ENCODE data around the gene TMF1. TPM values are rescaled to one million over a fixed set of nuclear protein-coding genes. Genes with fewer than 3 reads are reported as not detected.

Gene TMF1, protein sequence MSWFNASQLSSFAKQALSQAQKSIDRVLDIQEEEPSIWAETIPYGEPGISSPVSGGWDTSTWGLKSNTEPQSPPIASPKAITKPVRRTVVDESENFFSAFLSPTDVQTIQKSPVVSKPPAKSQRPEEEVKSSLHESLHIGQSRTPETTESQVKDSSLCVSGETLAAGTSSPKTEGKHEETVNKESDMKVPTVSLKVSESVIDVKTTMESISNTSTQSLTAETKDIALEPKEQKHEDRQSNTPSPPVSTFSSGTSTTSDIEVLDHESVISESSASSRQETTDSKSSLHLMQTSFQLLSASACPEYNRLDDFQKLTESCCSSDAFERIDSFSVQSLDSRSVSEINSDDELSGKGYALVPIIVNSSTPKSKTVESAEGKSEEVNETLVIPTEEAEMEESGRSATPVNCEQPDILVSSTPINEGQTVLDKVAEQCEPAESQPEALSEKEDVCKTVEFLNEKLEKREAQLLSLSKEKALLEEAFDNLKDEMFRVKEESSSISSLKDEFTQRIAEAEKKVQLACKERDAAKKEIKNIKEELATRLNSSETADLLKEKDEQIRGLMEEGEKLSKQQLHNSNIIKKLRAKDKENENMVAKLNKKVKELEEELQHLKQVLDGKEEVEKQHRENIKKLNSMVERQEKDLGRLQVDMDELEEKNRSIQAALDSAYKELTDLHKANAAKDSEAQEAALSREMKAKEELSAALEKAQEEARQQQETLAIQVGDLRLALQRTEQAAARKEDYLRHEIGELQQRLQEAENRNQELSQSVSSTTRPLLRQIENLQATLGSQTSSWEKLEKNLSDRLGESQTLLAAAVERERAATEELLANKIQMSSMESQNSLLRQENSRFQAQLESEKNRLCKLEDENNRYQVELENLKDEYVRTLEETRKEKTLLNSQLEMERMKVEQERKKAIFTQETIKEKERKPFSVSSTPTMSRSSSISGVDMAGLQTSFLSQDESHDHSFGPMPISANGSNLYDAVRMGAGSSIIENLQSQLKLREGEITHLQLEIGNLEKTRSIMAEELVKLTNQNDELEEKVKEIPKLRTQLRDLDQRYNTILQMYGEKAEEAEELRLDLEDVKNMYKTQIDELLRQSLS
- polyA plus RNA-seq: 43.3 TPM
- long read RNA-seq, donor 1, full-length matches to known transcripts: 1 of 12 reads
- long read RNA-seq, donor 1, partial matches to known transcripts: 11 of 12 reads
- long read RNA-seq, donor 1, other reads (novel, unspliced or antisense): 0 of 12 reads
- long read RNA-seq, donor 2, full-length matches to known transcripts: 4 of 35 reads
- long read RNA-seq, donor 2, partial matches to known transcripts: 31 of 35 reads
- long read RNA-seq, donor 2, other reads (novel, unspliced or antisense): 0 of 35 reads
- long read RNA-seq, donor 3: 0 reads
- long read RNA-seq, donor 4: 0 reads
- long read RNA-seq, donor 5, full-length matches to known transcripts: 3 of 3 reads
- long read RNA-seq, donor 5, partial matches to known transcripts: 0 of 3 reads
- long read RNA-seq, donor 5, other reads (novel, unspliced or antisense): 0 of 3 reads
- long read RNA-seq, donor 6, partial matches to known transcripts: 9 of 9 reads
- long read RNA-seq, donor 6, other reads (novel, unspliced or antisense): 0 of 9 reads
- long read RNA-seq, donor 7, partial matches to known transcripts: 5 of 6 reads
- long read RNA-seq, donor 7, other reads (novel, unspliced or antisense): 0 of 6 reads
- long read RNA-seq, donor 8, full-length matches to known transcripts: 1 of 51 reads
- long read RNA-seq, donor 8, partial matches to known transcripts: 50 of 51 reads
- long read RNA-seq, donor 8, other reads (novel, unspliced or antisense): 0 of 51 reads
- long read RNA-seq, donor 9, partial matches to known transcripts: 16 of 16 reads
- long read RNA-seq, donor 9, other reads (novel, unspliced or antisense): 0 of 16 reads
- long read RNA-seq, donor 10, partial matches to known transcripts: 10 of 10 reads
- long read RNA-seq, donor 10, other reads (novel, unspliced or antisense): 0 of 10 reads
- long read RNA-seq, donor 11: 0 reads

DNA sequence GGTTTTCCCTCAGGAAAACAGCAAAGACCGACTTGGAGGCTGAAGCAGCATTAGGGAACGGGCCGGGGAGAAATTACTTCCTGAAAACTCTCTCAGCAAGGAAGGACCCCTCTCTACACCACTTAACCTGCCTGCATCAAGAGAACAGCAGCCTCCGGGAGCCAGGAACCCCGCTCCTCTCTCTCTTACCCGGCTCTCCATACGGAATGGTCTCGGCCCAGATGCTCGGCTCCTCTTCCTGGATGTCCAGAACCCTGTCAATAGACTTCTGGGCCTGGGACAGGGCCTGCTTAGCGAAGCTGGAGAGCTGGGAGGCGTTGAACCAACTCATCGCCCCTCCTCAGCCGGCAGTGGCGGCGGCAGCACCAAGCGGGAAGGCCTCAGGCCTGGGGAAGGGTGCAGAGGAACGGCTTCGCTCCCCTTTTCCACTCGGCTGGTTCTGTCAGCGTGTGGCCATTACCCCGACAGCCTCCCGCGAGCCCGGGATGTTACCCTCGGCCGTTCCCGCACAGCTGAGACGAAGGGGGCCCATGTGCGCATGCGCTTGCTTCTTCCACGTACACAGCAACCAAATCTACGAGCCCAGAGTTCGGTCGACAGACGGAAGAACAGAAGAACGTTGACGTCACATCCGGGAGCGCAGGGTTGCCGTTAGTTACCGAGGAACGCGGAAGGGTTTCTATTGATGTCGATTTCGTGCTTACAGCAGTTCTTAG, at the start of gene TMF1:
Gene TMF1, minus strand, starts transcription at position 578 of the 716 bp plus-strand sequence. Its CDS starts 247 bp downstream, at position 331.
- H3K27me3 ChIP-seq (ENCODE audit: control insufficient read depth, insufficient read depth, low read length): no peaks in the 10 kb centered on the region
- WGBS (ENCODE audit: insufficient coverage, low lambda C conversion rate): 0% methylated on average over 1 of the region's 45 CpGs
- no peaks in the 10 kb centered on the region for H3K9me3 ChIP-seq (ENCODE audit: control insufficient read depth, low read depth, low read length)
- DNase-seq: peak; percentile 99
- peaks cover 3% of the 10 kb centered on the region for H3K4me1 ChIP-seq (ENCODE audit: control insufficient read depth, insufficient read depth, low read length)
- peaks cover 29% of the 10 kb centered on the region for H3K36me3 ChIP-seq (ENCODE audit: control insufficient read depth, insufficient read depth, low read length)
- H3K27ac ChIP-seq (ENCODE audit: low read length): peak within 1 kb of the TSS; percentile 96
- H3K4me3 ChIP-seq (ENCODE audit: low read length): peak within 1 kb of the TSS; percentile 99

DNA sequence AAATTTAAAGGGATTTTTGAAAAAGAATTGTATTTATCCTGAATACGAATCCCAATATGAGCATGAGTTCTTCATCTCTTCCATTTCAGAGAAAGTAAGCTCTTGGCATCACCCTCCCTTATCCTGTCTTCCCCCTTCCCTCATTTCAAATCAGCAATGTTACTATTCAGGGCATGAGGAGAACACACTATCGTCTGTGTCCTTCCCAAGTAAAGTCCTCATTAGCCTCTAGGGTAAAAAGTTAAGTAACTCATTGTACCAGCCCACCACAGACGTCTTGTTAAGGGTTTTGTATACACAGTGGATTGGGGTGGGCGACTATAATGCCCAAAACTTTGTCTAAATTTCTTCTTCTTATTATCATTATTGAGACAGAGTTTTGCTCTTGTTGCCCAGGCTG, 47.4 kb upstream of the TMF1 start:
- no peaks in the 10 kb centered on the region for H3K27me3 ChIP-seq (ENCODE audit: control insufficient read depth, insufficient read depth, low read length)
- 80% methylated on average over 2 of the region's 4 CpGs for whole genome bisulfite sequencing (ENCODE audit: insufficient coverage, low lambda C conversion rate)
- no peak overlapping the region for H3K4me3 ChIP-seq (ENCODE audit: low read length)
- no peak overlapping the region for H3K27ac ChIP-seq (ENCODE audit: low read length)
- H3K4me1 ChIP-seq (ENCODE audit: control insufficient read depth, insufficient read depth, low read length): no peaks in the 10 kb centered on the region
- H3K36me3 ChIP-seq (ENCODE audit: control insufficient read depth, insufficient read depth, low read length): peaks cover 33% of the 10 kb centered on the region
- no peaks in the 10 kb centered on the region for H3K9me3 ChIP-seq (ENCODE audit: control insufficient read depth, low read depth, low read length)
- no peak for DNase-seq

DNA sequence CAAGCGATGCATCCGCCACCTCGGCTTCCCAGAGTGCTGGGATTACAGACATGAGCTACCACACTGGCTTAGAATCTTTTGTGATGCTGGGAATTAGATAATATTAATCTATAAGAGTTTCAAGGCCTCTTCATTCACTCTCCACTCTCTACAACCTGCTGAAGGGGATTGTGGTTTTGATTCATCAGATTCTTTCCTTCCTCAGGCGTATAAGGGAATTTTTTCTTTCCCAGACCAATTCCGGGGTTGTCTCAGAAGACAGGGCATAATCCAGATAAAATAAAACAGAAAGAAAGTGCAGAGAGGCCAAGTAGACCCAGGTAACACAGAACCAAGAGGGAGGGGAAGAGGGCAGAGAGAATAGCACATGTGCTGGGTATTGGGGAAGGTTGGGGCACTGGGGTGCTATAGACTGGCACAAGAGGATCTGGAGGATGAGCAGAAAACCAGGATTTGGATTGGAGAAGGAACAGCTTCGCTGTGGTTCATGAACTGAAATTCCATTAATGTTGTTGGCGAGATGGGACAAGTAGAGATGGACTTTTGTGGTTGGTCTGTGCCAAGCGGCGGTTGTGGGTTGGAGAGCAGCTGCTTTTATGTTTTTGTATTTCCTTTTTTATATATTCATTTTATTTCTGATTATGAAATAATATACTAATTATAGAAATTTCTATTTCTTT, 45.4 kb upstream of the TMF1 start:
- Histone ChIP-seq H3K4me1 (ENCODE audit: control insufficient read depth, insufficient read depth, low read length) (peaks cover 6% of the 10 kb centered on the region), H3K27ac (ENCODE audit: low read length) (no peak overlapping the region), H3K4me3 (ENCODE audit: low read length) (no peak overlapping the region), H3K9me3 (ENCODE audit: control insufficient read depth, low read depth, low read length) (no peaks in the 10 kb centered on the region), H3K27me3 (ENCODE audit: control insufficient read depth, insufficient read depth, low read length) (no peaks in the 10 kb centered on the region), H3K36me3 (ENCODE audit: control insufficient read depth, insufficient read depth, low read length) (peaks cover 22% of the 10 kb centered on the region)
- DNase-seq: no peak
- WGBS (ENCODE audit: insufficient coverage, low lambda C conversion rate): 100% methylated on average over 1 of the region's 9 CpGs

DNA sequence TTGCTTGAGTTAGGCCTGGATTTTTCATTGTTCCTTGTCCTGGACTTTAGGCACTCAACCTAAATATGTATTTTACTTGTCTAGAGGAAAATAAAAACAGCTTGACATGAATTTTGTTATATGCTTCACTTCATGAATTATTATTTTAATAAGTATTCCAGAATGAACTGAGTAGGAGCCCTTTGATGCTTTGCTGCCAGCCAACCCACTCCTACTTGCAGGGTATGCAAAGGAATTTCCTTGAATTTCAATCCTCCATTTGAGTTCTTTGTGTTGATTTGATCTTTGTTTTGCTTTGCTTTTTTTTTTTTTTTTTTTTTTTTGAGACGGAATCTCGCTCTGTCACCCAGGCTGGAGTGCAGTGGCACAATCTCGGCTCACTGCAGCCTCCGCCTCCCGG, 44.2 kb upstream of the TMF1 start:
- H3K36me3 ChIP-seq (ENCODE audit: control insufficient read depth, insufficient read depth, low read length): peaks cover 13% of the 10 kb centered on the region
- no peak overlapping the region for H3K27ac ChIP-seq (ENCODE audit: low read length)
- H3K4me1 ChIP-seq (ENCODE audit: control insufficient read depth, insufficient read depth, low read length): peaks cover 6% of the 10 kb centered on the region
- no peaks in the 10 kb centered on the region for H3K27me3 ChIP-seq (ENCODE audit: control insufficient read depth, insufficient read depth, low read length)
- H3K4me3 ChIP-seq (ENCODE audit: low read length): no peak overlapping the region
- H3K9me3 ChIP-seq (ENCODE audit: control insufficient read depth, low read depth, low read length): no peaks in the 10 kb centered on the region
- DNase-seq: no peak
- no CpG with 5 or more reads among the region's 5 CpGs for WGBS (ENCODE audit: insufficient coverage, low lambda C conversion rate)

DNA sequence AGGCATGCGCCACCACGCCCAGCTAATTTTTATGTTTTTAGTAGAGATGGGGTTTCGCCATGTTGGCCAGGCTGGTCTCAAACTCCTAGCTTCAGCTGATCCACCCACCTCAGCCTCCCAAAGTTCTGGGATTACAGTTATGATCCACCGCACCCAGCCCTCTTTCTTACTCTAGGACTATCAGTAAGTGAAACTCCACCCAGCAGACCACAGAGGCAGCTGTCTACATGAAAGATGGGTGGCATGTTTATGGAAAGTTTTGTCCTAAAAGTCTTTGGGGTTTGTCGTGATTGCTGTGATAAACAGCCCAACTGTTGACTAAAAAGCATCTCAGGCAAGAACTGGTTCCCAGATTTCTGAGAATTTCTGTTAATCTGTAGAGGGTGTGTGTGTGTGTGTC, 43.5 kb upstream of the TMF1 start:
- no peak for DNase-seq
- WGBS (ENCODE audit: insufficient coverage, low lambda C conversion rate): no CpG with 5 or more reads among the region's 5 CpGs
- Histone ChIP-seq H3K9me3 (ENCODE audit: control insufficient read depth, low read depth, low read length) (no peaks in the 10 kb centered on the region), H3K4me1 (ENCODE audit: control insufficient read depth, insufficient read depth, low read length) (peaks cover 6% of the 10 kb centered on the region), H3K27me3 (ENCODE audit: control insufficient read depth, insufficient read depth, low read length) (no peaks in the 10 kb centered on the region), H3K36me3 (ENCODE audit: control insufficient read depth, insufficient read depth, low read length) (peaks cover 15% of the 10 kb centered on the region), H3K27ac (ENCODE audit: low read length) (no peak overlapping the region), H3K4me3 (ENCODE audit: low read length) (no peak overlapping the region)

DNA sequence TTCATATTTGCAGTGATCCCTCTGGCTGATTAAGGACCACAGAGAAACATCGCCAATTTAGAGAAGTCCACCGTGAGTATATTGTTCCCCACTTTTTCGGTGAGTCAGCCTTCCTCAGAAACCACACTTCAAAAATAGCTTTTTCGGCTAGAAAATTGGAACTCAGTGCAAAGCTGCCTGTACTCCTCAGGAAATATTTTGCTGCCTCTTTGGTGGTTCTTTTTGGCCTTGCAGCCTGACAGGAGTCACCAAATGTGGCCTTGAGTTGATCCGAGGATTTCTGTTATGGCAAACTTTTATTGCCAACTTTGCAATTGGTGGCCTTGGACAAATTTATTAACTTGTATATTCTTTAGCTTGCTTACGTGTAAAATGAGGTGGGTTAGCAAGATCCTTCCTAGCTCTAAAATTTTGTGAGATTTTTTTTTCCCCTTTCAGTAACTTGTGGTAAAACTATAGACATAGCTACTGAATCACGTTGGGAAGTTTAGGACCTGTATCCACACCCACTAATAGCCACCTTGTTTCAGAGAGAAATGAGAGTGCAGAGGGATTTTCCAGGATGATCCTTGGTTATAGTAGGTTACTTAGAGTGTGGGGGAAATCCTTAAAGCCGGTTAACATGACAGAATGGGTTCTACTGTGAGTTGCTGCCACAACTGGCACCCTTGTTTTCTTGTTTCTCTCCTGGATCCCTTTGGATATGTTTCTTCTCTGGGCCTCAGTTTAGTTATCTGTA, 42.5 kb upstream of the TMF1 start:
- H3K27ac ChIP-seq (ENCODE audit: low read length): no peak overlapping the region
- no peak for DNase-seq
- no peaks in the 10 kb centered on the region for H3K9me3 ChIP-seq (ENCODE audit: control insufficient read depth, low read depth, low read length)
- WGBS (ENCODE audit: insufficient coverage, low lambda C conversion rate): 33% methylated on average over 1 of the region's 8 CpGs
- H3K4me3 ChIP-seq (ENCODE audit: low read length): no peak overlapping the region
- H3K4me1 ChIP-seq (ENCODE audit: control insufficient read depth, insufficient read depth, low read length): peaks cover 6% of the 10 kb centered on the region
- H3K36me3 ChIP-seq (ENCODE audit: control insufficient read depth, insufficient read depth, low read length): peaks cover 22% of the 10 kb centered on the region
- H3K27me3 ChIP-seq (ENCODE audit: control insufficient read depth, insufficient read depth, low read length): no peaks in the 10 kb centered on the region

DNA sequence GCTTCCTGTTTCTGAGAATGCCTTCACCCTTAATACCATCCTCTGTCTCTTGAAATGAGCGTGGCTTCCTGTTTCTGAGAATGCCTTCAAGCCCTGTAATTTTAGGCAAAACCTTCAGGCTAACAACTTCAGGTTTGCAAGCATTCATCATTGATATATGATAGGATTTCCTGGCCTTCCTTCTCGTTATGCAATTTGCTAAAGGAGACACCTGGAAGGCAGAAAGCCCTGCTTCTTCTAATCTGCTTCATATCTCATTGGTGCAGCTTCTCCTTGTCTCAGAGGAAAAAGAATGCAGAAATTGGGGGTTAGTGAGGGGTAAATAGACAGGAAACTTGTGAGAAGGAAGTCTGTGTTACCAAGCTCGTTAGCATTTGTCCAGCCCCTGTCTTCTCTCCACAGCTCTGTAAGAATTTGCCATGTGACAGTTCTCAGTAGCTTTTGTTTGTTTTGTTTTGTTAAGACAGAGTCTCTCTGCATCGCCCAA, 39.9 kb upstream of the TMF1 start:
- Histone ChIP-seq H3K27me3 (ENCODE audit: control insufficient read depth, insufficient read depth, low read length) (no peaks in the 10 kb centered on the region), H3K4me1 (ENCODE audit: control insufficient read depth, insufficient read depth, low read length) (peaks cover 25% of the 10 kb centered on the region), H3K9me3 (ENCODE audit: control insufficient read depth, low read depth, low read length) (no peaks in the 10 kb centered on the region), H3K4me3 (ENCODE audit: low read length) (no peak overlapping the region), H3K27ac (ENCODE audit: low read length) (no peak overlapping the region), H3K36me3 (ENCODE audit: control insufficient read depth, insufficient read depth, low read length) (peaks cover 26% of the 10 kb centered on the region)
- no peak for DNase-seq
- 60% methylated on average over 2 of the region's 4 CpGs for WGBS (ENCODE audit: insufficient coverage, low lambda C conversion rate)

DNA sequence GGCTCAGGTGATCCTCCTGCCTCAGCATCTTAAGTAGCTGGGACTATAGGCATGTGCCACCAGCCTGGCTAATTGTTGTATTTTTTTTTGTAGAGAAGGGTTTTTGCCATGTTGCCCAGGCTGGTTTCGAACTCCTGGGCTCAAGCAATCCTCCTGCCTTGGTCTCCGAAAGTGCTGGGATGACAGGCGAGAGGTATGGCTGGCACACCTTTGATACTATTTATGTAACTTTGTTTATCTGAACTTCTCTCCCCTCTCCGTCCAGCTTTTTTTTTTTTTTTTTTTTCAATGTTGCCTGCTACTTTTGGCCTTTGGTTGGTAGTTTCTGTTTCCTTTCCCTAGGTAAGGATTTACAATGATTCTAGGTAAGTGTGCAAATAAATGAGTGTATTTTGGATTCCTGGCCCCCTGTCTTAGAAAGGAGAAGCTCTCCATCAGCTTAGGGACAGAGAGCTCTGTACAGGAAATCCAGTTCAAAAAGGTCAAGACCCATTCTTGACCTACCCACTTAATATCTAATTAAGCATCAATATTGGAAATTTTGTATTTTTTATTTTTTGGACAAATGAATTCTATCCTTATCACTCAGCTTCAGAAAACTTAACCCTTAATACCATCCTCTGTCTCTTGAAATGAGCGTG, 39.4 kb upstream of the TMF1 start:
- Histone ChIP-seq H3K27me3 (ENCODE audit: control insufficient read depth, insufficient read depth, low read length) (no peaks in the 10 kb centered on the region), H3K36me3 (ENCODE audit: control insufficient read depth, insufficient read depth, low read length) (peaks cover 26% of the 10 kb centered on the region), H3K4me3 (ENCODE audit: low read length) (no peak overlapping the region), H3K4me1 (ENCODE audit: control insufficient read depth, insufficient read depth, low read length) (peaks cover 28% of the 10 kb centered on the region), H3K9me3 (ENCODE audit: control insufficient read depth, low read depth, low read length) (no peaks in the 10 kb centered on the region), H3K27ac (ENCODE audit: low read length) (no peak overlapping the region)
- DNase-seq: no peak
- WGBS (ENCODE audit: insufficient coverage, low lambda C conversion rate): 40% methylated on average over 1 of the region's 5 CpGs

Measured in large intestine (tissue), 12 donors.